Lower lobe of right lung (tissue), 2 donors: ENCODE data around the gene HM13. TPM values are rescaled to one million over a fixed set of nuclear protein-coding genes. Genes with fewer than 3 reads are reported as not detected.
"Not testable (repeated sequence)": the region's sequence is repeated elsewhere in the genome, so short reads cannot be mapped to it uniquely, and the experiment has no call there.

Experiments
- ATAC-seq, 2 donors: fragments of 200-7000 bp; cut with Tn5 transposase; one replicate each; pipeline ENCODE4 v1.9.1; 2020 to 2022; ENCODE audit warnings: mild to moderate bottlenecking in 2 of 2, moderate library complexity in 2 of 2
- DNase-seq: peaks from one replicate; pipeline ENCODE4 v3.0.0-alpha.2; 2020
- H3K27ac ChIP-seq: fragments of 200-600 bp; one replicate; pipeline ENCODE4 v1.8.0; 2022
- H3K27me3 ChIP-seq: fragments of 200-600 bp; one replicate; pipeline ENCODE4 v1.8.0; 2022; ENCODE audit warnings: low read depth
- H3K36me3 ChIP-seq: fragments of 200-600 bp; one replicate; pipeline ENCODE4 v1.8.0; 2022; ENCODE audit warnings: mild to moderate bottlenecking
- H3K4me1 ChIP-seq: fragments of 200-600 bp; one replicate; pipeline ENCODE4 v1.8.0; 2022
- H3K4me3 ChIP-seq: fragments of 200-600 bp; one replicate; pipeline ENCODE4 v1.8.0; 2022; ENCODE audit warnings: mild to moderate bottlenecking
- H3K9me3 ChIP-seq: fragments of 200-600 bp; one replicate; pipeline ENCODE4 v1.8.0; 2022
- intact Hi-C: fragments of 100-400 bp; cut with DNase I; formaldehyde crosslinking; loops from one replicate; pipeline ENCODE4 v1.11.0; 2022
- total RNA-seq: library from RNA; stranded (reverse); fragmentation: NEBNext Ultra II Directional; extraction: Animal tissue kit (Norgen Biotek cat#: 25700); gene quantifications from one replicate; pipeline ENCODE4 v1.2.1, GENCODE V29; 2021
- TF ChIP-seq, protein P1 (sequence below): fragments of 200-600 bp; IDR thresholded peaks from one replicate; pipeline ENCODE4 v1.8.0; 2022; ENCODE audit warnings: antibody characterized with exemption, mild to moderate bottlenecking
- donor health status: DM: no; HTN: yes; CAD: no; lungs with severe emphysema.

HM13 gene
- total RNA-seq, 1 donor from 2014 or later: 134 TPM

DNA sequence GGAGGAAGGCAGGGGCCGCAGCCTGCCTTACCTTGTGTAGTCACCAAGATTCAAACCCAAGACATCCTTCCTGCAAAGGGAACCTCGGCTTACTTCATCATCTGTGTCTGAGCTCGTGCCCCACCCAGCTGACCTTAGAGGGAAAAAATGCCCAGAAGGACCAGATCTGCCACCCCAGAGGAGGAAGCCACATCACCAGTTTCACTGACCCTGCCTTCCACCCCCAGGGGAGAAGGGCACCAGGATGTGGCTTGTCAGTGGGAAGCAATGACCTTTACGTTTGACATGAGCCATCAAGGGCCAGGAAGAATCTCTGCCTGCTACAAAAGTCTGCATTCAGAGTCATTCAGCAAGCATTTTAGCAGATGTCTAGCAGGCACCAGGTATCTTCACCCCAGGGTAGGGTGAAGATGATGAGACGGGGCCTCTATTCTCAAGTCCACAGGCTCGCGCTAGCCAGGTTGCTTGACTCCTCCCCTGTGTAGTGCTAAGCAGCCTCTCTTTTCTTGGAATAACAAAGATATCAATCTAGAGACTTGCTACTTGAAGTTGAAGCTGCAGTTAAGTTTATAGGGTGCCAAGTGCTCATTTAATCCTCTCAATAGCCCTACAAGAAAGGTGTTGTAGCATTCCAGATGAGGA, 28.1 kb downstream of the HM13 start:
- intact Hi-C loops: no loop called here
- TF ChIP-seq, protein P1, sequence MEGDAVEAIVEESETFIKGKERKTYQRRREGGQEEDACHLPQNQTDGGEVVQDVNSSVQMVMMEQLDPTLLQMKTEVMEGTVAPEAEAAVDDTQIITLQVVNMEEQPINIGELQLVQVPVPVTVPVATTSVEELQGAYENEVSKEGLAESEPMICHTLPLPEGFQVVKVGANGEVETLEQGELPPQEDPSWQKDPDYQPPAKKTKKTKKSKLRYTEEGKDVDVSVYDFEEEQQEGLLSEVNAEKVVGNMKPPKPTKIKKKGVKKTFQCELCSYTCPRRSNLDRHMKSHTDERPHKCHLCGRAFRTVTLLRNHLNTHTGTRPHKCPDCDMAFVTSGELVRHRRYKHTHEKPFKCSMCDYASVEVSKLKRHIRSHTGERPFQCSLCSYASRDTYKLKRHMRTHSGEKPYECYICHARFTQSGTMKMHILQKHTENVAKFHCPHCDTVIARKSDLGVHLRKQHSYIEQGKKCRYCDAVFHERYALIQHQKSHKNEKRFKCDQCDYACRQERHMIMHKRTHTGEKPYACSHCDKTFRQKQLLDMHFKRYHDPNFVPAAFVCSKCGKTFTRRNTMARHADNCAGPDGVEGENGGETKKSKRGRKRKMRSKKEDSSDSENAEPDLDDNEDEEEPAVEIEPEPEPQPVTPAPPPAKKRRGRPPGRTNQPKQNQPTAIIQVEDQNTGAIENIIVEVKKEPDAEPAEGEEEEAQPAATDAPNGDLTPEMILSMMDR: no peak
- peak; percentile 38 for DNase-seq
- Histone ChIP-seq H3K27me3 (no peaks in the 10 kb centered on the region), H3K9me3 (no peaks in the 10 kb centered on the region), H3K4me3 (no peak overlapping the region), H3K36me3 (peaks cover 68% of the 10 kb centered on the region), H3K4me1 (peaks cover 14% of the 10 kb centered on the region), H3K27ac (peak overlapping the region; percentile 8)
- peak in 1 of 2 donors; percentile 29 for ATAC-seq

DNA sequence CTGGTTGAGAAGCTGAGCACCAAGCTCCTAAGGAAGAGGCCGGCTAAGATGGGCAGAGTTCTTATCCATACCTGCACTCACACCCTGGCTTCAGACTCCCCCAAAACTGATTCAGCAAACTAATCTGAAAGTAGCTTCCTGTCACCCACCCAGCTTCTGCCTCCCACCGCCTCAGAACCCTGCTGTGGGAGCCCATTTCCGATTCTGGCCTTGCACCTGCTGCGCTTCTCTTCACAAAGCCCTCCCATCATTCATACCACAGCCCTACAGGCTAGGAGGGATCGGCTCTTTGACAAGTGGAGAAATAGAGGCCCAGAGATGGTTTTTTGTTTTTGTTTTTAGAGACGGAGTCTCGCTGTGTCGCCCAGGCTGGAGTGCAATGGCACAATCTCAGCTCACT, 28.7 kb downstream of the HM13 start:
- Histone ChIP-seq H3K27me3 (no peaks in the 10 kb centered on the region), H3K9me3 (no peaks in the 10 kb centered on the region), H3K36me3 (peaks cover 68% of the 10 kb centered on the region), H3K4me3 (no peak overlapping the region), H3K4me1 (peaks cover 16% of the 10 kb centered on the region), H3K27ac (no peak overlapping the region)
- intact Hi-C loops: no loop called here
- TF ChIP-seq, protein P1: no peak
- ATAC-seq (no peak), DNase-seq (no peak)

DNA sequence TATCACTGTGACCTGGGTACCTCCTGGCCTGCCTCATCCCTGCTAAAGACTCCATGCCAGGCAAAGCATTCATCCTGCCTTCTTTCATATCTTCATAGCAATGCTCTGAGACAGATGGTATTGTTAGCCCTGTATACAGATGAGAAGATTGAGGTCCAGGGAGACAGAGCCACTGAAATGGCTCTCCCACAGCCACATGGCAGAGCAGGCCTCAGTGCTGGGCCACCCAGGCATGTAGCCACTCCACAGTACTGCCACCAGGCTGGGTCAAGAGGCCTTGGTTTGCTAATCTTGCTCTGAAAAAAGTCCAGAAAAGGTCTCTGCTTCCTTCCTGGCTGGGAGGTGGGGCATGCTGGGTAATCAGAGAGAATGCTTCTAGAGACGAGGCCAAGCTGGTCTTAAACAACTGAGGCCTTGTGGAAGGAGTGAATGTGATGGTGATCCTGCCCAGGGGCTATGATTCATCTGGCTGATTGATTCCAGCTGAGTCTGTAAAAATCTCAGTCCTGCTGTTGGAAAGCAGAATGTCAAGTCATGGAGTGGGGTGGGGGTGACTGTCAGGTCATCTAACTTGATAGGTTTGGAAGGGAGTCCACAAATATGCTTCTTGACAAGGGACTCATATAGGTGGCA, 29.8 kb downstream of the HM13 start:
- H3K27me3 ChIP-seq: no peaks in the 10 kb centered on the region
- peak overlapping the region; percentile 41 for H3K27ac ChIP-seq
- TF ChIP-seq, protein P1: no peak
- H3K36me3 ChIP-seq: peaks cover 68% of the 10 kb centered on the region
- no peak for DNase-seq
- H3K4me1 ChIP-seq: peaks cover 27% of the 10 kb centered on the region
- H3K9me3 ChIP-seq: no peaks in the 10 kb centered on the region
- intact Hi-C loops: no loop called here
- H3K4me3 ChIP-seq: no peak overlapping the region
- ATAC-seq: no peak

DNA sequence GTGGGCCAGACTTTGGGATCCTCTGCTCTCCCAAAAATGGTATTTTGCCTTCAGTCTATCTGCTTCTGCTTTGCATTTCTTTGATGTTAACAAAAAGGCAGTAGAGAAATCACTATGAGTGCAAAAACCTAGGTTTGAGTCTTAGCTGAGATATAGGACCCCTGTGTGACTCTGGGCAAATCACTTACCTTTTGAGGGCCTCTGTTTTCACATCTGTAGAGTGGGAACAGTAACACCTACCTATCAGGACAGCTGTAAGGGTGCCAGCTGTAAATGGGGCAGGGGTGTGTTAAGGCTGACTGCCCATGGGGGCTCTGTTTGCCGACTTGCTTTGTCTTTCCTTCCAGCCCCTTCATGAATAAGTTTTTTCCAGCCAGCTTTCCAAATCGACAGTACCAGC, 30.4 kb downstream of the HM13 start:
- Histone ChIP-seq H3K4me1 (peaks cover 28% of the 10 kb centered on the region), H3K9me3 (no peaks in the 10 kb centered on the region), H3K27ac (no peak overlapping the region), H3K27me3 (no peaks in the 10 kb centered on the region), H3K4me3 (no peak overlapping the region), H3K36me3 (peaks cover 68% of the 10 kb centered on the region)
- ATAC-seq (no peak), DNase-seq (no peak)
- intact Hi-C loops: no loop called here
- TF ChIP-seq, protein P1: no peak

DNA sequence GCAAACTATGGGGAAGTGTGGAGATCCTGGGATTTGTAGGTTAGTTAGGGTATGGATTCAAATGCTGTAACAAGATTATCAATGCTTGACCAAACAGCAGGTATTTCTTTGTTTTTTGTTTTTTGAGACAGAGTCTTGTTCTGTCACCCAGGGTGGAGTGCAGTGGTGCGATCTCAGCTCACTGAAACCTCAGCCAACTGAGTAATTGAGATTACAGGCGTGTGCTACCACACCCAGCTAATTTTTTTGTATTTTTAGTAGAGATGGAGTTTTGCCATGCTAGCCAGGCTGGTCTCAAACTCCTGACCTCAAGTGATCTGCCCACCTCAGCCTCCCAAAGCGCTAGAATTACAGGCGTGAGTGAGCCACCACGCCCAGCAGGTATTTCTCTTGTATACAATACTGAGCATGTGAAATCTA, 31.4 kb downstream of the HM13 start:
- DNase-seq, H3K9me3 ChIP-seq, H3K27me3 ChIP-seq, H3K27ac ChIP-seq, ATAC-seq, H3K4me3 ChIP-seq, intact Hi-C loops: not testable (repeated sequence)
- Histone ChIP-seq H3K36me3 (peaks cover 68% of the 10 kb centered on the region), H3K4me1 (peaks cover 28% of the 10 kb centered on the region)

DNA sequence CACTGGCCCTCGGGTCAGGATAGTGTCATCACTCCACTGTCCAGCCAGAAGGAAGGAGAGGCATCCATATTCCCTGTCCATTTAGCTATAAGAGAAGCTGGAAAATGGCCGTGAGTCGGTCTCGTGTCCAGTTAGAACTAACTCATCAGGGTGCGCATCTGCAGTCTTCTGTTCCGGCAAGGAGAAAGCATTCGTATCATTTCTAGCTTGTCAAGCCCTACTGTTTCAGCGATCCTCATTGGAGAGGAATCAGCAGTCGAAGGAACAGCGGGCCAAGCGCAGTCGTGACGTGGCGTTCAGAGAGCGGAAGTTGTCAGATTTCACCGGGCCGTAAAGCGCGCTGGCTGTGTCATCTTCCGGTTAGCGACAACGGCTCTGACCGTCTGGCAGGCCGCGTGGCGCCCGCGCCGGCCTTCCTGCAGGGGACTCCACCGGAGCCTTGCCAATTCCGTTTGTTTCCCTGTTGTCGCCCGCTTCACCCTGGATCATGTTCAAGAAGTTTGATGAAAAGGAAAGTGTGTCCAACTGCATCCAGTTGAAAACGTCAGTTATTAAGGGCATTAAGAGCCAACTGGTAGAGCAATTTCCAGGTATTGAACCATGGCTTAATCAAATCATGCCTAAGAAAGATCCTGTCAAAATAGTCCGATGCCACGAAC, 32.9 kb downstream of the HM13 start:
- Histone ChIP-seq H3K36me3 (peaks cover 72% of the 10 kb centered on the region), H3K4me3 (peak overlapping the region; percentile 62), H3K27me3 (no peaks in the 10 kb centered on the region), H3K4me1 (peaks cover 28% of the 10 kb centered on the region), H3K27ac (peak overlapping the region; percentile 90), H3K9me3 (no peaks in the 10 kb centered on the region)
- DNase-seq: peak; percentile 87
- intact Hi-C loops: no loop called here
- TF ChIP-seq, protein P1: peak; percentile 24
- peak; percentile 89 to 92 for ATAC-seq
